Left lung (tissue), 10 donors: Measurements from ENCODE around the gene RUVBL1. TPM values are rescaled to one million over a fixed set of nuclear protein-coding genes. Genes with fewer than 3 reads are reported as not detected.

Experiments
- ATAC-seq: fragments of 200-7000 bp; cut with Tn5 transposase; one replicate; pipeline ENCODE4 v1.9.1; 2020; ENCODE audit warnings: moderate library complexity
- DNase-seq, 4 donors: peaks; one replicate each; pipeline ENCODE4 v3.0.0-alpha.2; 2013 to 2020
- H3K27ac ChIP-seq, 2 donors: fragments of 200-600 bp; sonication (generic) in 1 of 2; one replicate each; pipeline versions ENCODE4 v1.5.0 to v1.8.0; 2020 to 2021
- H3K27me3 ChIP-seq, 2 donors: fragments of 200-600 bp; sonication (generic) in 1 of 2; one replicate each; pipeline versions ENCODE4 v1.5.0 to v1.8.0; 2020 to 2021
- H3K36me3 ChIP-seq, 2 donors: fragments of 200-600 bp; sonication (generic) in 1 of 2; one replicate each; pipeline versions ENCODE4 v1.5.0 to v1.8.0; 2020 to 2021
- H3K4me1 ChIP-seq, 2 donors: fragments of 200-600 bp; one replicate each; pipeline ENCODE4 v1.8.0; 2021
- H3K4me3 ChIP-seq, 2 donors: fragments of 200-600 bp; sonication (generic) in 1 of 2; one replicate each; pipeline versions ENCODE4 v1.5.0 to v1.8.0; 2020 to 2021; ENCODE audit warnings: mild to moderate bottlenecking in 1 of 2
- H3K9me3 ChIP-seq, 2 donors: fragments of 200-600 bp; sonication (generic) in 1 of 2; one replicate each; pipeline versions ENCODE4 v1.5.0 to v1.8.0; 2020 to 2021
- CTCF ChIP-seq, 2 donors: fragments of 200-600 bp; sonication (generic) in 1 of 2; IDR thresholded peaks; one replicate each; pipeline versions ENCODE4 v1.5.0 to v1.8.0; 2021; ENCODE audit warnings: antibody characterized with exemption in 2 of 2
- intact Hi-C, 2 donors: fragments of 100-400 bp; cut with DNase I; formaldehyde crosslinking; loops; one replicate each; pipeline versions ENCODE4 v1.11.2 to v1.14.2; 2022
- polyA plus RNA-seq, 6 donors: library from polyadenylated mRNA; unstranded; fragments of 120-200 nt; gene quantifications; one replicate each; pipeline ENCODE4 v1.2.1, GENCODE V29; 2013; ENCODE audit not compliant: insufficient read length in 6 of 6
- total RNA-seq, 2 donors: library from RNA; stranded (reverse); fragmentation: NEBNext Ultra II Directional; extraction: Animal tissue kit (Norgen Biotek cat#: 25700); gene quantifications; one replicate each; pipeline ENCODE4 v1.2.1, GENCODE V29; 2021
- donor health status: DM: no; HTN: yes; CAD: no.
- donor health status: DM: no; HTN: no; CAD: no.

RUVBL1 gene
- total and polyA plus RNA-seq, 8 donors: 22.3 to 55.3 (median 48.1) TPM

- Histone ChIP-seq H3K27ac (no peak overlapping the region), H3K4me1 (peaks cover 9 to 42% of the 10 kb centered on the region in 2 donors), H3K4me3 (no peak overlapping the region), H3K27me3 (no peaks in the 10 kb centered on the region), H3K36me3 (peaks cover 3 to 73% of the 10 kb centered on the region in 2 donors), H3K9me3 (no peaks in the 10 kb centered on the region)
- intact Hi-C loops: no loop called here
- DNase-seq: no peak
- ATAC-seq: no peak
- TF ChIP-seq CTCF (IDR thresholded peaks at IDR 0.05): no peak
Measured at GRCh38 chr3:128056258-128056657, 67.4 kb downstream of the RUVBL1 start.

- no peak for TF ChIP-seq CTCF (IDR thresholded peaks at IDR 0.05)
- peak overlapping the region in 1 of 2 donors; percentile 83 for H3K4me3 ChIP-seq
- no peaks in the 10 kb centered on the region for H3K9me3 ChIP-seq
- peaks cover 9 to 46% of the 10 kb centered on the region in 2 donors for H3K4me1 ChIP-seq
- no peaks in the 10 kb centered on the region for H3K27me3 ChIP-seq
- H3K36me3 ChIP-seq: peaks cover 0 to 54% of the 10 kb centered on the region in 2 donors
- intact Hi-C loops: no loop called here
- H3K27ac ChIP-seq: peak overlapping the region in 1 of 2 donors; percentile 13
- ATAC-seq (peak; percentile 22), DNase-seq (no peak)
Measured at GRCh38 chr3:128054367-128054766, 69.2 kb downstream of the RUVBL1 start.

GRCh38 chr3:128053614-128054013 is 70.0 kb downstream of the RUVBL1 start:
- H3K27ac ChIP-seq: no peak overlapping the region

GRCh38 chr3:128052595-128053351 is 70.8 kb downstream of the RUVBL1 start:
- Histone ChIP-seq H3K36me3 (peaks cover 0 to 38% of the 10 kb centered on the region in 2 donors), H3K4me1 (peaks cover 9 to 46% of the 10 kb centered on the region in 2 donors), H3K27me3 (no peaks in the 10 kb centered on the region), H3K4me3 (peak overlapping the region; percentile 83 to 93), H3K27ac (peak overlapping the region; percentile 88 to 97), H3K9me3 (no peaks in the 10 kb centered on the region)
- DNase-seq (no peak), ATAC-seq (peak; percentile 6)
- no peak for TF ChIP-seq CTCF (IDR thresholded peaks at IDR 0.05)
- intact Hi-C loops: no loop called here

More at GRCh38 chr3:128053614-128054013, 70.0 kb downstream of the RUVBL1 start:
- DNase-seq (no peak), ATAC-seq (no peak)
- peaks cover 0 to 47% of the 10 kb centered on the region in 2 donors for H3K36me3 ChIP-seq
- H3K4me1 ChIP-seq: peaks cover 9 to 46% of the 10 kb centered on the region in 2 donors
- intact Hi-C loops: no loop called here
- H3K9me3 ChIP-seq: no peaks in the 10 kb centered on the region
- peak overlapping the region; percentile 83 to 93 for H3K4me3 ChIP-seq
- no peak for TF ChIP-seq CTCF (IDR thresholded peaks at IDR 0.05)
- no peaks in the 10 kb centered on the region for H3K27me3 ChIP-seq

- Histone ChIP-seq H3K27me3 (no peaks in the 10 kb centered on the region), H3K4me1 (peaks cover 9 to 46% of the 10 kb centered on the region in 2 donors), H3K9me3 (no peaks in the 10 kb centered on the region), H3K27ac (peak within 1 kb of the TSS; percentile 88 to 97), H3K36me3 (peaks cover 0 to 31% of the 10 kb centered on the region in 2 donors), H3K4me3 (peak within 1 kb of the TSS; percentile 83 to 93)
- intact Hi-C loops: no loop called here
- TF ChIP-seq CTCF (IDR thresholded peaks at IDR 0.05): no peak
- DNase-seq: peak; percentile 90 to 99 (median 96)
- ATAC-seq: peak; percentile 96
Measured at GRCh38 chr3:128051837-128052594, 71.6 kb downstream of the RUVBL1 start, which contains the start of gene SEC61A1. Gene SEC61A1 (plus strand): TSS chr3:128052437. CDS start chr3:128052553, 116 bp downstream.
